K562 (cell line): ENCODE results near the gene NUFIP2. TPM values are rescaled to one million over a fixed set of nuclear protein-coding genes. Genes with fewer than 3 reads are reported as not detected.
A peak's percentile ranks its signal among the peaks of the same experiment; 100 is the strongest.

Experiments used
- ATAC-seq: fragments of 200-7000 bp; cut with Tn5 transposase; 3 replicates; pipeline ENCODE4 v1.9.1; 2020; ENCODE audit warnings: moderate library complexity
- BruUV-seq: library from RNA; stranded (reverse); fragments of 400-500 nt; replicated peaks from 2 replicates; lab custom pipeline; 2021; lab: Mats Ljungman, UMichigan
- CTCF ChIA-PET: fragments of 300-600 bp; formaldehyde crosslinking; extraction: SDS; loops from one replicate; lab custom pipeline; 2021; ENCODE audit warnings: low intra/inter-chr PET ratio; lab: Yijun Ruan, JAX
- POLR2A ChIA-PET: fragments of 300-600, 350-650 bp; sonication (Branson Sonifier 250); formaldehyde crosslinking; extraction: SDS; loops from one replicate; lab custom pipeline; 2021; ENCODE audit warnings: antibody characterized with exemption, inconsistent platforms; lab: Yijun Ruan, JAX
- DNase-seq, 4 experiments: peaks; one replicate each; pipeline versions ENCODE4 v3.0.0 to v3.0.0-alpha.2; 2011 to 2018; ENCODE audit warnings: low spot score in 3 of 4, mixed read lengths in 3 of 4; ENCODE audit errors: extremely low read depth in 1 of 4
- FAIRE-seq: peaks from 2 replicates; lab custom pipeline; 2011; peaks lifted over from hg19 to GRCh38; lab: Jason Lieb, UNC
- H2AFZ ChIP-seq: 2 replicates; pipeline ENCODE4 v1.6.0; 2011; ENCODE audit warnings: low read depth, low read length, control low read depth, inconsistent platforms
- H3K27ac ChIP-seq: fragments of 200-600 bp; 3 replicates; pipeline ENCODE4 v1.8.0; 2011; ENCODE audit warnings: low read depth, mild to moderate bottlenecking, control low read depth, inconsistent platforms, low read length, moderate library complexity, mixed read lengths; ENCODE audit errors: extremely low read depth
- H3K27me3 ChIP-seq, 2 experiments: fragments of 300-600 bp in 1 of 2; 2 replicates in 1 of 2; 3 replicates in 1 of 2; pipeline versions ENCODE4 v1.6.0 to v1.8.0; 2011; ENCODE audit warnings: inconsistent platforms in 2 of 2, low read length in 2 of 2, mild to moderate bottlenecking in 1 of 2, mixed read lengths in 1 of 2, moderate library complexity in 1 of 2; ENCODE audit not compliant: control insufficient read depth in 2 of 2, insufficient read depth in 2 of 2
- H3K36me3 ChIP-seq: fragments of 300-600 bp; 3 replicates; pipeline ENCODE4 v1.8.0; 2011; ENCODE audit warnings: mild to moderate bottlenecking, low read length, inconsistent platforms; ENCODE audit not compliant: control insufficient read depth, insufficient read depth
- H3K4me1 ChIP-seq, 2 experiments: fragments of 200-600 bp in 1 of 2; replicated peaks in 1 of 2; 2 replicates in 1 of 2; 3 replicates in 1 of 2; pipeline versions ENCODE4 v1.5.1 to v1.8.0; 2011; ENCODE audit warnings: inconsistent platforms in 2 of 2, low read length in 2 of 2, mild to moderate bottlenecking in 1 of 2, mixed read lengths in 1 of 2, moderate library complexity in 1 of 2; ENCODE audit not compliant: control insufficient read depth in 2 of 2, insufficient read depth in 2 of 2
- H3K4me2 ChIP-seq: 2 replicates; pipeline ENCODE4 v1.6.1; 2011; ENCODE audit warnings: low read length, control low read depth, inconsistent platforms, mixed read lengths; ENCODE audit not compliant: insufficient read depth
- H3K4me3 ChIP-seq: fragments of 200-600 bp; sonication (generic), shearing (Covaris generic); 2 replicates; pipeline ENCODE4 v1.5.1; 2016; ENCODE audit warnings: control low read depth, inconsistent platforms
- H3K79me2 ChIP-seq: fragments of 200-600 bp; 3 replicates; pipeline ENCODE4 v1.8.0; 2011; ENCODE audit warnings: low read length, inconsistent platforms; ENCODE audit not compliant: control insufficient read depth, insufficient read depth
- H3K9ac ChIP-seq, 2 experiments: 2 replicates each; pipeline versions ENCODE4 v1.6.0 to v1.6.1; 2011; ENCODE audit warnings: low read depth in 2 of 2, low read length in 2 of 2, control low read depth in 1 of 2, inconsistent platforms in 1 of 2, mild to moderate bottlenecking in 1 of 2, mixed read lengths in 1 of 2; ENCODE audit not compliant: insufficient read depth in 1 of 2
- H3K9me1 ChIP-seq: one replicate; pipeline ENCODE4 v1.6.0; 2011; ENCODE audit warnings: inconsistent platforms, mild to moderate bottlenecking, low read length, moderate library complexity; ENCODE audit not compliant: control insufficient read depth, insufficient read depth
- H3K9me3 ChIP-seq: replicated peaks from 2 replicates; pipeline ENCODE4 v1.5.1; 2011; ENCODE audit warnings: low read depth, low read length, inconsistent platforms; ENCODE audit not compliant: control insufficient read depth, insufficient read depth
- H4K20me1 ChIP-seq: replicated peaks from 2 replicates; pipeline ENCODE4 v1.6.1; 2011; ENCODE audit warnings: low read length, inconsistent platforms, mixed read lengths; ENCODE audit not compliant: control insufficient read depth, insufficient read depth
- BCOR ChIP-seq: fragments of 450-650 bp; IDR thresholded peaks from 2 replicates; pipeline ENCODE4 v1.6.1; 2016
- CBX1 ChIP-seq: sonication (generic); IDR thresholded peaks from 2 replicates; pipeline ENCODE4 v1.6.1; 2016; ENCODE audit warnings: antibody characterized with exemption, low read depth, mild to moderate bottlenecking
- CREM ChIP-seq: IDR thresholded peaks from 2 replicates; pipeline ENCODE4 v1.6.1; 2014; ENCODE audit warnings: antibody characterized with exemption, low read depth
- HDAC2 ChIP-seq: fragments of 450-650 bp; IDR thresholded peaks from 2 replicates; pipeline ENCODE4 v1.6.1; 2016; ENCODE audit warnings: mild to moderate bottlenecking
- HNRNPK ChIP-seq: fragments of 200-400 bp; formaldehyde crosslinking; IDR thresholded peaks from one replicate; pipeline ENCODE4 v1.6.1; 2018; ENCODE audit warnings: mild to moderate bottlenecking, low read depth, low read length; ENCODE audit not compliant: poor library complexity, severe bottlenecking
- MEF2D ChIP-seq: conservative IDR thresholded peaks from 2 replicates; pipeline ENCODE4 v1.6.1; 2016; ENCODE audit warnings: low read depth, missing genetic modification characterization, missing compliant biosample characterization
- RBM25 ChIP-seq: fragments of 200-400 bp; formaldehyde crosslinking; IDR thresholded peaks from 2 replicates; pipeline ENCODE4 v1.6.1; 2018; ENCODE audit warnings: low read length, low read depth, moderate library complexity; ENCODE audit not compliant: severe bottlenecking
- SMAD3 ChIP-seq: fragments of 450-650 bp; formaldehyde crosslinking; conservative IDR thresholded peaks from 2 replicates; pipeline ENCODE4 v1.4.0; 2020; ENCODE audit warnings: mild to moderate bottlenecking
- SMARCB1 ChIP-seq: IDR thresholded peaks from 2 replicates; pipeline ENCODE4 v1.6.1; 2011; ENCODE audit warnings: improper control_type of control experiment, low read depth; ENCODE audit not compliant: insufficient read length
- YBX1 ChIP-seq: fragments of 450-650 bp; IDR thresholded peaks from 2 replicates; pipeline ENCODE4 v1.7.1; 2016; ENCODE audit warnings: mild to moderate bottlenecking
- ZBTB17 ChIP-seq: fragments of 450-650 bp; formaldehyde crosslinking; IDR thresholded peaks from 2 replicates; pipeline ENCODE4 v1.4.0; 2020; ENCODE audit warnings: mild to moderate bottlenecking
- ZFP36 ChIP-seq: fragments of 150-350 bp; IDR thresholded peaks from 2 replicates; pipeline ENCODE4 v1.6.1; 2018; ENCODE audit warnings: low read length, low read depth; ENCODE audit not compliant: partially characterized antibody
- ZFPM2 ChIP-seq: fragments of 250-450 bp; sonication (Bioruptor Pico); IDR thresholded peaks from 2 replicates; pipeline ENCODE4 v1.5.1; 2022; ENCODE audit warnings: mild to moderate bottlenecking
- WGBS: fragments of 100-300 bp; shearing (Covaris generic); methylation state at CpG from one replicate; pipeline ENCODE4 v1.1.6; 2016; ENCODE audit warnings: low coverage, mixed read lengths; ENCODE audit not compliant: insufficient coverage; ENCODE audit errors: missing lambda C conversion rate; 5-methylcytosine and 5-hydroxymethylcytosine counted together
- in situ Hi-C: fragments of 300-500 bp; cut with MboI; formaldehyde crosslinking; loops from 4 replicates; pipeline ENCODE4 v1.15.0; 2018; ENCODE audit warnings: inconsistent platforms, mixed read lengths
- intact Hi-C: fragments of 100-400 bp; cut with micrococcal nuclease; formaldehyde crosslinking; loops from 2 replicates; pipeline ENCODE4 v1.14.2; 2022
- polyA plus RNA-seq, 8 experiments: library from polyadenylated mRNA; depleted of rRNA in 4 of 8; stranded (reverse) in 5 of 8; unstranded in 3 of 8; fragments of >200 nt; fragmentation: Nextera tagmentation in 2 of 8; fragmentation: Illumina TruSeq in 1 of 8; extraction: Ambion mirVana in 2 of 8; extraction: Trizol in 1 of 8; gene quantifications; 2 replicates each; pipeline versions ENCODE4 v1.2.1 to v1.2.3, GENCODE V29; 2011 to 2014; ENCODE audit warnings: inconsistent platforms in 1 of 8, missing spikeins in 1 of 8
- total RNA-seq, 7 experiments: library from RNA; depleted of rRNA in 6 of 7; stranded (reverse); fragments of >200 nt in 6 of 7; fragmentation: Illumina TruSeq in 2 of 7; extraction: Trizol in 2 of 7; gene quantifications; 2 replicates each; pipeline versions ENCODE4 v1.2.1 to v1.2.3, GENCODE V29; 2011 to 2021; ENCODE audit warnings: low replicate concordance in 1 of 7
- TF ChIP-seq, protein P1 (sequence below): fragments of 250-450 bp; sonication (Bioruptor Pico); IDR thresholded peaks from 2 replicates; pipeline ENCODE4 v1.6.1; 2021; ENCODE audit warnings: mild to moderate bottlenecking
- TF ChIP-seq, protein P2 (sequence below): fragments of 450-650 bp; IDR thresholded peaks from 2 replicates; pipeline ENCODE4 v1.6.1; 2014; ENCODE audit warnings: low read depth, mild to moderate bottlenecking, moderate library complexity, borderline replicate concordance
- TF ChIP-seq, protein P3 (sequence below), 3 experiments: fragments of 200-800 bp in 1 of 3; fragments of 250-450 bp in 1 of 3; fragments of 450-650 bp in 1 of 3; sonication (Bioruptor Pico) in 1 of 3; sonication (Bioruptor generic) in 1 of 3; formaldehyde crosslinking in 1 of 3; IDR thresholded peaks; 2 replicates each; pipeline versions ENCODE4 v1.6.1 to v1.8.0; 2016 to 2022; ENCODE audit warnings: mild to moderate bottlenecking in 2 of 3, missing genetic modification characterization in 2 of 3, missing compliant biosample characterization in 1 of 3, moderate library complexity in 1 of 3

Gene NUFIP2
- total and polyA plus RNA-seq, 9 of the 15 experiments (the other 6 are each of a cell fraction or from before 2014, with no cell fraction given): 4.9 to 40.7 (median 18.5) TPM

- in situ Hi-C loops: loop anchor here (5.0 kb wide), 1 partner anchor 67 kb away; no protein-coding TSS in a partner anchor
- Histone ChIP-seq H3K36me3 (no peaks in the 10 kb centered on the region), H2AFZ (no peak overlapping the region), H3K4me1 (peaks cover 0 to 3% of the 10 kb centered on the region in 2 experiments; a peak in 1 of 5 replicates), H3K9me3 (no peaks in the 10 kb centered on the region), H3K79me2 (no peaks in the 10 kb centered on the region), H3K27ac (no peak overlapping the region), H3K4me3 (no peak overlapping the region), H3K9me1 (no peaks in the 10 kb centered on the region), H3K27me3 (no peaks in the 10 kb centered on the region), H3K4me2 (no peak overlapping the region), H4K20me1 (no peaks in the 10 kb centered on the region), H3K9ac (no peak overlapping the region)
- ChIA-PET CTCF (interaction anchor here (0.5 kb wide), 1 partner anchor 78 kb away, joined by 3 read pairs; no protein-coding TSS in a partner anchor), POLR2A (interaction anchor here (1.1 kb wide), 1 partner anchor 26 kb away, joined by 3 read pairs; no protein-coding TSS in a partner anchor)
- BruUV-seq: no TSS peak
- ATAC-seq (no peak), DNase-seq (no peak), FAIRE-seq (no peak)
- 48% methylated on average over 8 of the region's 8 CpGs for WGBS
- intact Hi-C loops: no loop called here
- TF ChIP-seq HDAC2 (no peak), ZFPM2 (CRISPR knock-in tag) (no peak), CBX1 (no peak), YBX1 (no peak), ZFP36 (peak; percentile 71), ZBTB17 (no peak), RBM25 (peak; percentile 84), SMAD3 (CRISPR knock-in tag) (no peak), MEF2D (tag) (no peak), CREM (no peak), SMARCB1 (no peak), BCOR (peak; percentile 58; the same call in 1 of the 2 replicates), HNRNPK (no peak)
- TF ChIP-seq, protein P1, sequence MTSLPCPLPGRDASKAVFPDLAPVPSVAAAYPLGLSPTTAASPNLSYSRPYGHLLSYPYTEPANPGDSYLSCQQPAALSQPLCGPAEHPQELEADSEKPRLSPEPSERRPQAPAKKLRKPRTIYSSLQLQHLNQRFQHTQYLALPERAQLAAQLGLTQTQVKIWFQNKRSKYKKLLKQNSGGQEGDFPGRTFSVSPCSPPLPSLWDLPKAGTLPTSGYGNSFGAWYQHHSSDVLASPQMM (CRISPR knock-in tag): no peak
- TF ChIP-seq, protein P2, sequence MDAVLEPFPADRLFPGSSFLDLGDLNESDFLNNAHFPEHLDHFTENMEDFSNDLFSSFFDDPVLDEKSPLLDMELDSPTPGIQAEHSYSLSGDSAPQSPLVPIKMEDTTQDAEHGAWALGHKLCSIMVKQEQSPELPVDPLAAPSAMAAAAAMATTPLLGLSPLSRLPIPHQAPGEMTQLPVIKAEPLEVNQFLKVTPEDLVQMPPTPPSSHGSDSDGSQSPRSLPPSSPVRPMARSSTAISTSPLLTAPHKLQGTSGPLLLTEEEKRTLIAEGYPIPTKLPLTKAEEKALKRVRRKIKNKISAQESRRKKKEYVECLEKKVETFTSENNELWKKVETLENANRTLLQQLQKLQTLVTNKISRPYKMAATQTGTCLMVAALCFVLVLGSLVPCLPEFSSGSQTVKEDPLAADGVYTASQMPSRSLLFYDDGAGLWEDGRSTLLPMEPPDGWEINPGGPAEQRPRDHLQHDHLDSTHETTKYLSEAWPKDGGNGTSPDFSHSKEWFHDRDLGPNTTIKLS: no peak
- TF ChIP-seq, protein P3, sequence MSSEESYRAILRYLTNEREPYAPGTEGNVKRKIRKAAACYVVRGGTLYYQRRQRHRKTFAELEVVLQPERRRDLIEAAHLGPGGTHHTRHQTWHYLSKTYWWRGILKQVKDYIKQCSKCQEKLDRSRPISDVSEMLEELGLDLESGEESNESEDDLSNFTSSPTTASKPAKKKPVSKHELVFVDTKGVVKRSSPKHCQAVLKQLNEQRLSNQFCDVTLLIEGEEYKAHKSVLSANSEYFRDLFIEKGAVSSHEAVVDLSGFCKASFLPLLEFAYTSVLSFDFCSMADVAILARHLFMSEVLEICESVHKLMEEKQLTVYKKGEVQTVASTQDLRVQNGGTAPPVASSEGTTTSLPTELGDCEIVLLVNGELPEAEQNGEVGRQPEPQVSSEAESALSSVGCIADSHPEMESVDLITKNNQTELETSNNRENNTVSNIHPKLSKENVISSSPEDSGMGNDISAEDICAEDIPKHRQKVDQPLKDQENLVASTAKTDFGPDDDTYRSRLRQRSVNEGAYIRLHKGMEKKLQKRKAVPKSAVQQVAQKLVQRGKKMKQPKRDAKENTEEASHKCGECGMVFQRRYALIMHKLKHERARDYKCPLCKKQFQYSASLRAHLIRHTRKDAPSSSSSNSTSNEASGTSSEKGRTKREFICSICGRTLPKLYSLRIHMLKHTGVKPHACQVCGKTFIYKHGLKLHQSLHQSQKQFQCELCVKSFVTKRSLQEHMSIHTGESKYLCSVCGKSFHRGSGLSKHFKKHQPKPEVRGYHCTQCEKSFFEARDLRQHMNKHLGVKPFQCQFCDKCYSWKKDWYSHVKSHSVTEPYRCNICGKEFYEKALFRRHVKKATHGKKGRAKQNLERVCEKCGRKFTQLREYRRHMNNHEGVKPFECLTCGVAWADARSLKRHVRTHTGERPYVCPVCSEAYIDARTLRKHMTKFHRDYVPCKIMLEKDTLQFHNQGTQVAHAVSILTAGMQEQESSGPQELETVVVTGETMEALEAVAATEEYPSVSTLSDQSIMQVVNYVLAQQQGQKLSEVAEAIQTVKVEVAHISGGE (CRISPR knock-in tag; IDR thresholded peaks at IDR 0.05): no peak
These were observed 79.5 kb downstream of the NUFIP2 start for GRCh38 chr17:29214215-29215146.
